Muscle of leg (tissue), 16 donors: Measurements from ENCODE around the gene DBR1. TPM values are rescaled to one million over a fixed set of nuclear protein-coding genes. Genes with fewer than 3 reads are reported as not detected.

Experiments
- DNase-seq: peaks from one replicate; pipeline ENCODE4 v3.0.0; 2013
- H3K27ac ChIP-seq: one replicate; pipeline ENCODE4 v1.5.1; 2013; ENCODE audit warnings: mild to moderate bottlenecking, low read length, control low read depth
- H3K27me3 ChIP-seq: one replicate; pipeline ENCODE4 v1.6.1; 2013; ENCODE audit warnings: low read length; ENCODE audit not compliant: control insufficient read depth, insufficient read depth
- H3K36me3 ChIP-seq: one replicate; pipeline ENCODE4 v1.6.1; 2013; ENCODE audit warnings: low read length; ENCODE audit not compliant: control insufficient read depth, insufficient read depth
- H3K4me1 ChIP-seq: one replicate; pipeline ENCODE4 v1.6.1; 2013; ENCODE audit warnings: low read length; ENCODE audit not compliant: control insufficient read depth, insufficient read depth
- H3K4me3 ChIP-seq: one replicate; pipeline ENCODE4 v1.5.1; 2013; ENCODE audit warnings: low read length, control low read depth
- H3K9me3 ChIP-seq: replicated peaks from 2 replicates; pipeline ENCODE4 v1.6.1; 2013; ENCODE audit warnings: low read depth, low read length; ENCODE audit not compliant: control insufficient read depth
- WGBS: methylation state at CpG from one replicate; pipeline ENCODE4 v1.1.5; 2013; ENCODE audit warnings: missing lambda C conversion rate; ENCODE audit not compliant: insufficient coverage; 5-methylcytosine and 5-hydroxymethylcytosine counted together
- long read RNA-seq, 11 donors: transcript quantifications; one replicate each; lab custom pipeline, GENCODE V29; 2026
- polyA plus RNA-seq, 8 donors: library from polyadenylated mRNA; unstranded; fragments of 120-200 nt; gene quantifications; one replicate each; pipeline versions ENCODE4 v1.2.1 to v1.2.3, GENCODE V29; 2013; ENCODE audit warnings: inconsistent platforms in 1 of 8, low replicate concordance in 1 of 8; ENCODE audit not compliant: insufficient read length in 8 of 8, insufficient read depth in 1 of 8
- total RNA-seq: library from RNA; stranded (reverse); fragments of 120-200 nt; gene quantifications from one replicate; pipeline ENCODE4 v1.2.4, GENCODE V29; 2013

Gene DBR1
- total RNA-seq (12.0 TPM), polyA plus RNA-seq (10 to 100 TPM in 2 of 8 donors, 1 to 10 TPM in 6; 8.7 to 11.0 (median 9.5) TPM)
- long read RNA-seq, donor 1, partial matches to known transcripts, result 0 of 1 reads
- long read RNA-seq, donor 1, other reads (novel, unspliced or antisense), result 0 of 1 reads
- long read RNA-seq, donor 2, result 0 reads
- long read RNA-seq, donor 3, partial matches to known transcripts, result 0 of 2 reads
- long read RNA-seq, donor 3, other reads (novel, unspliced or antisense), result 0 of 2 reads
- long read RNA-seq, donor 4, partial matches to known transcripts, result 0 of 2 reads
- long read RNA-seq, donor 4, other reads (novel, unspliced or antisense), result 0 of 2 reads
- long read RNA-seq, donor 5, partial matches to known transcripts, result 0 of 4 reads
- long read RNA-seq, donor 5, other reads (novel, unspliced or antisense), result 0 of 4 reads
- long read RNA-seq, donor 6, partial matches to known transcripts, result 0 of 3 reads
- long read RNA-seq, donor 6, other reads (novel, unspliced or antisense), result 0 of 3 reads
- long read RNA-seq, donor 7, partial matches to known transcripts, result 0 of 2 reads
- long read RNA-seq, donor 7, other reads (novel, unspliced or antisense), result 0 of 2 reads
- long read RNA-seq, donor 8, partial matches to known transcripts, result 0 of 3 reads
- long read RNA-seq, donor 8, other reads (novel, unspliced or antisense), result 0 of 3 reads
- long read RNA-seq, donor 9, partial matches to known transcripts, result 0 of 4 reads
- long read RNA-seq, donor 9, other reads (novel, unspliced or antisense), result 0 of 4 reads
- long read RNA-seq, donor 10, partial matches to known transcripts, result 0 of 4 reads
- long read RNA-seq, donor 10, other reads (novel, unspliced or antisense), result 0 of 4 reads
- long read RNA-seq, donor 11, partial matches to known transcripts, result 0 of 2 reads
- long read RNA-seq, donor 11, other reads (novel, unspliced or antisense), result 0 of 2 reads

GRCh38 chr3:138174421-138175131, at the start of gene DBR1:
Gene DBR1, minus strand, starts transcription at chr3:138174921. Its CDS starts 126 bp downstream, at chr3:138174795.
- 0% methylated on average over 31 of the region's 38 CpGs for WGBS
- peaks cover 6% of the 10 kb centered on the region for H3K27me3 ChIP-seq
- peak within 1 kb of the TSS; percentile 84 for H3K4me3 ChIP-seq
- H3K27ac ChIP-seq, result peak within 1 kb of the TSS; percentile 77
- H3K9me3 ChIP-seq, result no peaks in the 10 kb centered on the region
- H3K4me1 ChIP-seq, result peaks cover 8% of the 10 kb centered on the region
- peak; percentile 96 for DNase-seq
- peaks cover 5% of the 10 kb centered on the region for H3K36me3 ChIP-seq

GRCh38 chr3:138222942-138223287, 48.2 kb upstream of the DBR1 start:
- no peak overlapping the region for H3K4me3 ChIP-seq
- 71% methylated on average over 1 of the region's 2 CpGs for WGBS
- H3K27ac ChIP-seq, result no peak overlapping the region
- H3K9me3 ChIP-seq, result no peaks in the 10 kb centered on the region
- no peaks in the 10 kb centered on the region for H3K4me1 ChIP-seq
- peaks cover 31% of the 10 kb centered on the region for H3K36me3 ChIP-seq
- no peak for DNase-seq
- no peaks in the 10 kb centered on the region for H3K27me3 ChIP-seq

- H3K4me3 ChIP-seq, result no peak overlapping the region
- no peaks in the 10 kb centered on the region for H3K9me3 ChIP-seq
- WGBS, result no CpG with 5 or more reads among the region's 2 CpGs
- no peaks in the 10 kb centered on the region for H3K4me1 ChIP-seq
- no peak overlapping the region for H3K27ac ChIP-seq
- no peaks in the 10 kb centered on the region for H3K27me3 ChIP-seq
- DNase-seq, result no peak
- peaks cover 28% of the 10 kb centered on the region for H3K36me3 ChIP-seq
Measured at GRCh38 chr3:138222131-138222941, 47.6 kb upstream of the DBR1 start.

GRCh38 chr3:138220788-138221187, 46.1 kb upstream of the DBR1 start:
- DNase-seq, result no peak
- WGBS, result 100% methylated on average over 1 of the region's 4 CpGs
- no peaks in the 10 kb centered on the region for H3K27me3 ChIP-seq
- H3K4me3 ChIP-seq, result no peak overlapping the region
- H3K9me3 ChIP-seq, result no peaks in the 10 kb centered on the region
- no peaks in the 10 kb centered on the region for H3K4me1 ChIP-seq
- no peak overlapping the region for H3K27ac ChIP-seq
- H3K36me3 ChIP-seq, result peaks cover 21% of the 10 kb centered on the region

DNA sequence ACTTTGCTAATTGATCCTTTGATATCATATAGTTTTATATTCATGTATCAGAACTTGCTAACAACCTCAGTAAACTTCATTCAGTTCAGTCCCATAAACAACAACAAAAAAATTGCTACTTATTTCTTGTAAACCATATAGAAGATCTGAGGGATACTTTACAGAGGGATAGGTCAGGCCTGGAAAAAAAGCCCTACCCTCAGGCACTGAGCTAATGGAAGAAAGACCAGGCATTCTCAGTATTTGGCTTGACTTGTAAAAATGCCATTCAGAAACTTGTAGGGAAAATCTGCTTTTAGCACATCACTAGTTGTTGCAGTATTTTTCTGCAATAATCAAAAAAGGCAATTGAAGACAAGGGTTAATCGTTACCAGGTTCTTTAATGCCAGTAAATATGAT, 45.5 kb upstream of the DBR1 start:
- peaks cover 19% of the 10 kb centered on the region for H3K36me3 ChIP-seq
- H3K9me3 ChIP-seq, result no peaks in the 10 kb centered on the region
- no peak overlapping the region for H3K27ac ChIP-seq
- no peak for DNase-seq
- H3K27me3 ChIP-seq, result no peaks in the 10 kb centered on the region
- no peaks in the 10 kb centered on the region for H3K4me1 ChIP-seq
- H3K4me3 ChIP-seq, result no peak overlapping the region
- WGBS, result no CpG with 5 or more reads among the region's 1 CpG

- no peak for DNase-seq
- no peak overlapping the region for H3K4me3 ChIP-seq
- H3K4me1 ChIP-seq, result no peaks in the 10 kb centered on the region
- WGBS, result no CpG with 5 or more reads among the region's 1 CpG
- peaks cover 10% of the 10 kb centered on the region for H3K36me3 ChIP-seq
- no peaks in the 10 kb centered on the region for H3K27me3 ChIP-seq
- H3K9me3 ChIP-seq, result no peaks in the 10 kb centered on the region
- no peak overlapping the region for H3K27ac ChIP-seq
Measured at GRCh38 chr3:138219255-138219654, 44.5 kb upstream of the DBR1 start.

DNA sequence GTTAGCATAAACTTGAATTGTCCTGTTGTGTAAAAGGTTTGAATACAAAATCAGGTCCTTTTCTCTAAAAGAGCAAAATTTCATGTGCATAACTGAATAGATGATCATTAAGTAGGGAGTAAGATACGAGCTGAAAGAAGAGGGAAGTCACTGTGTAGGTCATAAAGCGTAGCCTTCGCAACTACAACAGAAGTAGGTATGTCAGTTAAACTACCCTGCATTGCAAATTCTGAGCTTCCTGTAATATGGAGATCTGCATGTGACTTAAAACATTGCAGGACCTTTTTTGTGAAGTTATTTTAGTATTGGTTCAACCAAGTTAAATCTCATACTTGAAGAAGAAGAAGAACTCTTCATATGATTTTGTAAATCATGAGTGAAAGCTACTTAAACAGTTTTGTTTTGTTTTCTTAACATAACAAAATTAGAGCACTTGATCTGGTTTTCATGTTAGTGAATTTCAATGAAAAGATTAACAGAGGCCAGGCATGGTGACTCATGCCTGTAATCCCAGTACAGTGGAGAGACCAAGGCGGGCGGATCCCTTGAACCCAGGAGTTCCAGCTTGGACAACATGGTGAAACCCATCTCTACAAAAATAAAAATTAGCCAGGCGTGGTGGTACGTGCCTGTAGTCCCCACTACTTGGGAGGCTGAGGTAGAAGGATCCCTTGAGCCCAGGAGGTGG, 38.8 kb upstream of the DBR1 start:
- H3K27ac ChIP-seq, result no peak overlapping the region
- no peaks in the 10 kb centered on the region for H3K4me1 ChIP-seq
- 89% methylated on average over 3 of the region's 7 CpGs for WGBS
- DNase-seq, result no peak
- H3K9me3 ChIP-seq, result no peaks in the 10 kb centered on the region
- H3K4me3 ChIP-seq, result no peak overlapping the region
- no peaks in the 10 kb centered on the region for H3K27me3 ChIP-seq
- no peaks in the 10 kb centered on the region for H3K36me3 ChIP-seq

- WGBS, result no CpG with 5 or more reads among the region's 3 CpGs
- no peak for DNase-seq
- H3K27me3 ChIP-seq, result no peaks in the 10 kb centered on the region
Measured at GRCh38 chr3:138210528-138210927, 35.8 kb upstream of the DBR1 start.

GRCh38 chr3:138206196-138206595, 31.5 kb upstream of the DBR1 start:
- 100% methylated on average over 1 of the region's 2 CpGs for WGBS

More at GRCh38 chr3:138210528-138210927, 35.8 kb upstream of the DBR1 start:
- Histone ChIP-seq H3K36me3 (peaks cover 5% of the 10 kb centered on the region), H3K27ac (no peak overlapping the region), H3K4me3 (no peak overlapping the region), H3K4me1 (no peaks in the 10 kb centered on the region), H3K9me3 (no peaks in the 10 kb centered on the region)

More at GRCh38 chr3:138206196-138206595, 31.5 kb upstream of the DBR1 start:
- no peaks in the 10 kb centered on the region for H3K27me3 ChIP-seq
- peaks cover 5% of the 10 kb centered on the region for H3K36me3 ChIP-seq
- H3K4me3 ChIP-seq, result no peak overlapping the region
- no peak overlapping the region for H3K27ac ChIP-seq
- no peaks in the 10 kb centered on the region for H3K4me1 ChIP-seq
- no peaks in the 10 kb centered on the region for H3K9me3 ChIP-seq
- no peak for DNase-seq
